GM13976 (cell line): Measurements from ENCODE around the gene CNN2.

Source experiments
- DNase-seq: peaks from one replicate; pipeline ENCODE4 v3.0.0; 2012; ENCODE audit warnings: low spot score
- in situ Hi-C: fragments of 300-500 bp; cut with MboI; formaldehyde crosslinking; loops from one replicate; pipeline ENCODE4 v1.12.0; 2022; ENCODE audit warnings: low sequenced_read_pairs, mixed read lengths, inconsistent platforms; ENCODE audit not compliant: unreplicated experiment
- TF ChIP-seq, protein P1 (sequence below): IDR thresholded peaks from 2 replicates; pipeline ENCODE4 v1.5.1; 2012; ENCODE audit warnings: borderline replicate concordance, mild to moderate bottlenecking; ENCODE audit not compliant: insufficient read depth; ENCODE audit errors: extremely low read depth, missing control alignments, control extremely low read depth

CNN2 gene

DNA sequence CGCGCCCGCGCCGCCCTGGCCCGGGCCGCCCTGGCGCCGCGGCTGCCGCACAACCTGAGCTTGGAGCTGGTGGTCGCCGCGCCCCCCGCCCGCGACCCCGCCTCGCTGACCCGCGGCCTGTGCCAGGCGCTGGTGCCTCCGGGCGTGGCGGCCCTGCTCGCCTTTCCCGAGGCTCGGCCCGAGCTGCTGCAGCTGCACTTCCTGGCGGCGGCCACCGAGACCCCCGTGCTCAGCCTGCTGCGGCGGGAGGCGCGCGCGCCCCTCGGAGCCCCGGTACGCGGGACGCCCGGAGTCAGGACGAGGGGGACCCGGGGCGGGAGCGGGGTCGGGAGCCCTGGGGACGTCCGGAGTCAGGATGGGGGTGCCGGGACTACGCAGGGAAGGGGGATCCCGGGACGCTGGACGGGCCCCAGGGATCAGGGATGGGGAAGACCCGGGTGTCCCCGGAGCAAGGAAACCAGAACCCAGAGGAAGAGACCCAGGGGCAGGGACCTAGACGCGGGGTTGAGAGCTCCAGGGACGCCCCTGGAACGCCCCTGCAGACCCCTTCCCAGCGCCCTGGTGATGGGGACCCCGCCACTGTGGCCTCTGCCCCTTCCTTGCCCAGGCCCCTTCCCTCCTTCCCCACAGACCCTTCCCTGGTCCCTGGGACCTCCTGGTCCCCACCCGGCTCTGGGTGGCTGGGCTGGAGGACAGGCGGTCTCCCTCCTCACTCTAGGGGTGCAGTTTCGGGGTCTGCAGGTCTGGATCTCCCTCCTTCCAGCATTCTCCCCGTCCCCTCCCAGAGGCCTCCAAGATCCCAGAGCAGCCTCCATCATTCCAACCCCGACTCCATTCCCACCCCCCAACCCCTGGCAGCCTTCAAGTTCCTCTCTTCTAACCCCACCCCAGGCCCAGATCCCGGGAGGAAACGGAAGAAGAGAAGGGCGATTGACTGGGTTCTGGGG, 25.5 kb upstream of the CNN2 start:
- in situ Hi-C loops, result no loop called here
- TF ChIP-seq, protein P1, sequence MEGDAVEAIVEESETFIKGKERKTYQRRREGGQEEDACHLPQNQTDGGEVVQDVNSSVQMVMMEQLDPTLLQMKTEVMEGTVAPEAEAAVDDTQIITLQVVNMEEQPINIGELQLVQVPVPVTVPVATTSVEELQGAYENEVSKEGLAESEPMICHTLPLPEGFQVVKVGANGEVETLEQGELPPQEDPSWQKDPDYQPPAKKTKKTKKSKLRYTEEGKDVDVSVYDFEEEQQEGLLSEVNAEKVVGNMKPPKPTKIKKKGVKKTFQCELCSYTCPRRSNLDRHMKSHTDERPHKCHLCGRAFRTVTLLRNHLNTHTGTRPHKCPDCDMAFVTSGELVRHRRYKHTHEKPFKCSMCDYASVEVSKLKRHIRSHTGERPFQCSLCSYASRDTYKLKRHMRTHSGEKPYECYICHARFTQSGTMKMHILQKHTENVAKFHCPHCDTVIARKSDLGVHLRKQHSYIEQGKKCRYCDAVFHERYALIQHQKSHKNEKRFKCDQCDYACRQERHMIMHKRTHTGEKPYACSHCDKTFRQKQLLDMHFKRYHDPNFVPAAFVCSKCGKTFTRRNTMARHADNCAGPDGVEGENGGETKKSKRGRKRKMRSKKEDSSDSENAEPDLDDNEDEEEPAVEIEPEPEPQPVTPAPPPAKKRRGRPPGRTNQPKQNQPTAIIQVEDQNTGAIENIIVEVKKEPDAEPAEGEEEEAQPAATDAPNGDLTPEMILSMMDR, result no peak
- DNase-seq, result no peak

DNA sequence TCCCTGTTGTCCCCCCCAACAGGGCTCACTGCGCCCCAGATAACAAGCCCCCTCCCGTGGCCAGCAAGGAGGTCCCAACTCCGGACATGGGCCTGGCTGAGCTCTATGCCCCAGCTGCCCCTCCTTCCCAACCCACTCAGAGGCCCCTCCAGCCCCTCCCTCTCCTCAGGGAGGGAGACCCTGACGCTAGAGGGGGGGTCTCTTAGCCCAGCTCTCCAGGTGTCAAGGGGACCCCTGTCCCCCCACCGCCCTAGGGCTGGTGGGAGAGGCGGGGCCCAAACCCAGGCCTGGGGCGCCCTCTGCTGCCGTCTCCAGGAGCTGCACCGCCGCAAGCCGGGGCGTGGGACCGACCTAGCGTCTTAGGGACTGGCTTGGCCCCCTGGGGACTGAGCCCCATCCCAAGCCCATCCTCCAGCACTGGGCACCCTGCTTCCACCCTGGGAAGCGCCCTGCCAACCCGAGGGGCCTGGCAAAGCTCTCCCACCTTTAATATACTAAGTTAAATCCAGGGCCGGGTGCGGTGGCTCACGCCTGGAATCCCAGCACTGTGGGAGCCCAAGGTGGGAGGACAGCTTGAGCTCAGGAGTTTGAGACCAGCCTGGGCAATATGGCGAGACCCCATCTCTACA, 24.8 kb upstream of the CNN2 start:
- peak; percentile 88 for DNase-seq
- TF ChIP-seq, protein P1, result peak; percentile 97
- in situ Hi-C loops, result no loop called here

DNA sequence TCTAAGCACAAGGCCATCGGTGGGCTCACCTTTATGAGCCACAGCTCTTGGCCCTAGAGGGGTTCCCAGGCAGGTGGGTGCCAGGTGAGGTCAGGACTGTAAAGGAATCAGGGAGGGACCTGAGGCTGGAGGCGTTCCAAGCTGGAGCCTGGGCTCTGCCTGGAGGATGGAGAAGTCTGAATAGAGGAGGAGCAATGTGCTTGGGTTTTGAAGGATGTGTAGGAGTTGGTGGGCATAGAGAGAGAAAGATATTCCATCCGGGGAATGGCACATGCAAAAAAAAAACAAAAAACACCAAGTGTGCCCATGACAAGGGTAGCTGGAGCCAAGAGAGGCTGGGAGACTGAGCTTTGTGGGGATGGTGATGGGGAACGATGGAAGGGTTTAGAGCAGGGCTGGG, 23.8 kb upstream of the CNN2 start:
- TF ChIP-seq, protein P1, result no peak
- DNase-seq, result no peak
- in situ Hi-C loops, result no loop called here

DNA sequence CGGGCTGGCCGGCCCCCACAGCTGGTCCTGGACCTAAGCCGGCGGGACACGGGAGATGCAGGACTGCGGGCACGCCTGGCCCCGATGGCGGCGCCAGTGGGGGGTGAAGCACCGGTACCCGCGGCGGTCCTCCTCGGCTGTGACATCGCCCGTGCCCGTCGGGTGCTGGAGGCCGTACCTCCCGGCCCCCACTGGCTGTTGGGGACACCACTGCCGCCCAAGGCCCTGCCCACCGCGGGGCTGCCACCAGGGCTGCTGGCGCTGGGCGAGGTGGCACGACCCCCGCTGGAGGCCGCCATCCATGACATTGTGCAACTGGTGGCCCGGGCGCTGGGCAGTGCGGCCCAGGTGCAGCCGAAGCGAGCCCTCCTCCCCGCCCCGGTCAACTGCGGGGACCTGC, 23.1 kb upstream of the CNN2 start:
- TF ChIP-seq, protein P1, result no peak
- in situ Hi-C loops, result no loop called here
- DNase-seq, result no peak

DNA sequence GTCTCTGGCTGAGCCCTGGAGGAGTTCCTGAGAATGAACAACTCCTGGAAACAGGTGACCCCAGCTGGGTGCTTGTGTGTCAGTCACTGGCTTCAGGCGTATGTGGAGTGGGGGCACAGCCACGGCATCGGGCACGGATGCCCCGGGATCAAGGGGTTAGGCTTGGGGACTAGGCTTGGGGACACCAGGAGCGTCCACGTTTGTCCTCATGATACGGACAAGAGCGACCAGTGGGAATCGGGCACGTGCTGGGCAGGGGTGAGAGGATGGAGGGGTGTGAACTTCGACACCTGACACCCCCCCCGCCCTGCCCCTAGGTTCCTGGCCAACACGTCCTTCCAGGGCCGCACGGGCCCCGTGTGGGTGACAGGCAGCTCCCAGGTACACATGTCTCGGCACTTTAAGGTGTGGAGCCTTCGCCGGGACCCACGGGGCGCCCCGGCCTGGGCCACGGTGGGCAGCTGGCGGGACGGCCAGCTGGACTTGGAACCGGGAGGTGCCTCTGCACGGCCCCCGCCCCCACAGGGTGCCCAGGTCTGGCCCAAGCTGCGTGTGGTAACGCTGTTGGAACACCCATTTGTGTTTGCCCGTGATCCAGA, 22.1 kb upstream of the CNN2 start:
- in situ Hi-C loops, result no loop called here
- DNase-seq, result no peak
- TF ChIP-seq, protein P1, result no peak

DNA sequence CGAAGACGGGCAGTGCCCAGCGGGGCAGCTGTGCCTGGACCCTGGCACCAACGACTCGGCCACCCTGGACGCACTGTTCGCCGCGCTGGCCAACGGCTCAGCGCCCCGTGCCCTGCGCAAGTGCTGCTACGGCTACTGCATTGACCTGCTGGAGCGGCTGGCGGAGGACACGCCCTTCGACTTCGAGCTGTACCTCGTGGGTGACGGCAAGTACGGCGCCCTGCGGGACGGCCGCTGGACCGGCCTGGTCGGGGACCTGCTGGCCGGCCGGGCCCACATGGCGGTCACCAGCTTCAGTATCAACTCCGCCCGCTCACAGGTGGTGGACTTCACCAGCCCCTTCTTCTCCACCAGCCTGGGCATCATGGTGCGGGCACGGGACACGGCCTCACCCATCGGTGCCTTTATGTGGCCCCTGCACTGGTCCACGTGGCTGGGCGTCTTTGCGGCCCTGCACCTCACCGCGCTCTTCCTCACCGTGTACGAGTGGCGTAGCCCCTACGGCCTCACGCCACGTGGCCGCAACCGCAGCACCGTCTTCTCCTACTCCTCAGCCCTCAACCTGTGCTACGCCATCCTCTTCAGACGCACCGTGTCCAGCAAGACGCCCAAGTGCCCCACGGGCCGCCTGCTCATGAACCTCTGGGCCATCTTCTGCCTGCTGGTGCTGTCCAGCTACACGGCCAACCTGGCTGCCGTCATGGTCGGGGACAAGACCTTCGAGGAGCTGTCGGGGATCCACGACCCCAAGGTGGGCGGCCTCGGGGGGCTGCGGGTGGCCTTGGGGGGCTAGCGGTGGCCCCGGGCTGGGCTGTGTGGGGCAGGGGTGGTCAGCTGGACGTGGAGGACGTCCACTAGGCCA, 21.4 kb upstream of the CNN2 start:
- in situ Hi-C loops, result no loop called here
- DNase-seq, result no peak
- TF ChIP-seq, protein P1, result no peak
